Ureter (tissue), 1 donor: ENCODE measurements around the gene SKOR1. TPM values are rescaled to one million over a fixed set of nuclear protein-coding genes. Genes with fewer than 3 reads are reported as not detected.

Source experiments
- DNase-seq: peaks from one replicate; pipeline ENCODE4 v3.0.0-alpha.2; 2020; ENCODE audit warnings: low spot score
- total RNA-seq: library from RNA; stranded (reverse); gene quantifications from one replicate; pipeline ENCODE4 v1.2.4, GENCODE V29; 2023
- donor health status: DM: yes; HTN: yes; CAD: no.

The SKOR1 gene
- 0.60 TPM for total RNA-seq

- no peak for DNase-seq
Observed at GRCh38 chr15:67824976-67825880, at the start of gene SKOR1. TSS of gene SKOR1 (plus strand) at chr15:67825509. CDS start at chr15:67825603, 94 bp downstream.

- DNase-seq: no peak
Observed at GRCh38 chr15:67775998-67776397, 49.3 kb upstream of the SKOR1 start.

- no peak for DNase-seq
Observed at GRCh38 chr15:67776600-67776999, 48.7 kb upstream of the SKOR1 start.

GRCh38 chr15:67777071-67777470 is 48.2 kb upstream of the SKOR1 start:
- no peak for DNase-seq

- DNase-seq: no peak
Observed at GRCh38 chr15:67777773-67778172, 47.5 kb upstream of the SKOR1 start.

GRCh38 chr15:67778968-67779548 is 46.3 kb upstream of the SKOR1 start:
- DNase-seq: no peak

- no peak for DNase-seq
Observed at GRCh38 chr15:67779549-67780111, 45.7 kb upstream of the SKOR1 start.

- no peak for DNase-seq
Observed at GRCh38 chr15:67781061-67781460, 44.2 kb upstream of the SKOR1 start.

- no peak for DNase-seq
Observed at GRCh38 chr15:67781907-67782690, 43.2 kb upstream of the SKOR1 start.

GRCh38 chr15:67782691-67782991 is 42.7 kb upstream of the SKOR1 start:
- DNase-seq: no peak

GRCh38 chr15:67783303-67783702 is 42.0 kb upstream of the SKOR1 start:
- DNase-seq: no peak

GRCh38 chr15:67784090-67784781 is 41.1 kb upstream of the SKOR1 start:
- DNase-seq: no peak

GRCh38 chr15:67784856-67785430 is 40.4 kb upstream of the SKOR1 start:
- no peak for DNase-seq

GRCh38 chr15:67785431-67785830 is 39.9 kb upstream of the SKOR1 start:
- DNase-seq: no peak

- DNase-seq: no peak
Observed at GRCh38 chr15:67786646-67787045, 38.7 kb upstream of the SKOR1 start.

- DNase-seq: no peak
Observed at GRCh38 chr15:67788986-67789385, 36.3 kb upstream of the SKOR1 start.

- DNase-seq: no peak
Observed at GRCh38 chr15:67790610-67791319, 34.5 kb upstream of the SKOR1 start.

- DNase-seq: no peak
Observed at GRCh38 chr15:67792250-67792942, 32.9 kb upstream of the SKOR1 start.

GRCh38 chr15:67794832-67795574 is 30.3 kb upstream of the SKOR1 start:
- no peak for DNase-seq
